ENCODE results near the gene JPH3.
"Not testable (repeated sequence)": the region's sequence is repeated elsewhere in the genome, so short reads cannot be mapped to it uniquely, and the experiment has no call there.

GRCh38 chr16:87718831-87719230 is 116.5 kb downstream of the JPH3 start:
- not testable (repeated sequence) for TF ChIP-seq POLR2A (IDR thresholded peaks at IDR 0.05; ENCODE audit: low read length); GATA1 (IDR thresholded peaks at IDR 0.05; ENCODE audit: low read depth, low read length)
